NCI-H2196 treated with DMSO at 0.1 percent for 48 hours (cell line): Measurements from ENCODE around the gene ZC3H18.
"Not testable (repeated sequence)": the region's sequence is repeated elsewhere in the genome, so short reads cannot be mapped to it uniquely, and the experiment has no call there.

Experiments
- DNase-seq: peaks from one replicate; lab custom pipeline; 2025; ENCODE audit not compliant: unreplicated experiment; lab: John Stamatoyannopoulos, UW

Gene ZC3H18

DNA sequence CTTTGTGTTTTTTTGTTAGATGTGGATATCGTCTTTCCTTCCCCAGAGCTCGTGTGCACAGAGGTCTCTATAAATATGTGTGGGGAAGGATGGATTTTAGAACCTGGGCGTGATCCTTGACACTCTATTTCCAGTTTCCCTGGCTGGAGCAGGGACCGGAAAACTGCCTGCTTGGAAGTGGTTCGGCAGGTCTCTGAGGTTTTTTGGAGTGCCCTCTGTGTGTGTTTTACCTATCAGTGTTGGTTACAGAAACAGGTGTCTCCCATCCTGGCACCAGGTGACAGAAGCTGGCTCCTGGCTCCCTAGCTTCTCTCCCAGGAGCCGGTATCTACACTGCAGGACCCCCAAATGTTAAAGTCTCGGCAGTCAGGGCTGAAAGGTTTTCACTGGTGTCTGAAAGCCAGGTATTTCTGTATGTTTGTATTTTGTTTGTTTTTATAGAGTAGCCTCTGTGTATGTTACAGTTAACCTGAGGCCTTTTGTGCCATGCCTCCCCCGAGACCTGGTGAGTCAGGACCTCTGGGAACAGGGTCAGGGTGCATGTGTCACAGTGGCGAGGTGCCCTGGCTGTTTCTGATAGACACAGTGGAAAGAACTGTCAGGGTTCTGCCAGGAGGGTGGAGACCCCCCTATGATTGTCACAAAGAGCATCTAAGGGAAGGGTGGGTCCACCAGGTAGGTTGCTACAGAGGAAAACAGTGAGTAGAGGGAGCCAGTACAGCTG, 31.3 kb downstream of the ZC3H18 start:
- DNase-seq = no peak

DNA sequence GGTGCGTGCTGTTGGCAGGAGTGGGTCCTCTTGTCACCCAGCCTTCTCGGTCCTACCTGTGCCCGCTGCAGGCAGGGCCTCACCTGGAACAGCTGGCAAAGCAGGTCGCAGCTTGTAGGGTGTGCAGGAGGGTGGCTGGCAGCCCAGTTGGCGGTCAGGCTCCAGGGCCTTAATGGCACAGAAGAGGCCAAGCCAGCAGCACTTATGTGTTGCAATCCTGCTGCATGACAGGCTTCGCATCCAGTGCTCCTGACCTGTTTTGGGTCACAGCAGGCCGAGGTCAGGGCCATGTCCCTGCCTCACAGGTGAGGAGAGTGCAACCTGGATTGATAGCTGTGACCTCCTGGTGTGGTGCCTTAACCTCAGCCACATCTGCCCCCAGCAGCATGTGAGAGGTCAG, 31.9 kb downstream of the ZC3H18 start:
- DNase-seq = no peak

DNA sequence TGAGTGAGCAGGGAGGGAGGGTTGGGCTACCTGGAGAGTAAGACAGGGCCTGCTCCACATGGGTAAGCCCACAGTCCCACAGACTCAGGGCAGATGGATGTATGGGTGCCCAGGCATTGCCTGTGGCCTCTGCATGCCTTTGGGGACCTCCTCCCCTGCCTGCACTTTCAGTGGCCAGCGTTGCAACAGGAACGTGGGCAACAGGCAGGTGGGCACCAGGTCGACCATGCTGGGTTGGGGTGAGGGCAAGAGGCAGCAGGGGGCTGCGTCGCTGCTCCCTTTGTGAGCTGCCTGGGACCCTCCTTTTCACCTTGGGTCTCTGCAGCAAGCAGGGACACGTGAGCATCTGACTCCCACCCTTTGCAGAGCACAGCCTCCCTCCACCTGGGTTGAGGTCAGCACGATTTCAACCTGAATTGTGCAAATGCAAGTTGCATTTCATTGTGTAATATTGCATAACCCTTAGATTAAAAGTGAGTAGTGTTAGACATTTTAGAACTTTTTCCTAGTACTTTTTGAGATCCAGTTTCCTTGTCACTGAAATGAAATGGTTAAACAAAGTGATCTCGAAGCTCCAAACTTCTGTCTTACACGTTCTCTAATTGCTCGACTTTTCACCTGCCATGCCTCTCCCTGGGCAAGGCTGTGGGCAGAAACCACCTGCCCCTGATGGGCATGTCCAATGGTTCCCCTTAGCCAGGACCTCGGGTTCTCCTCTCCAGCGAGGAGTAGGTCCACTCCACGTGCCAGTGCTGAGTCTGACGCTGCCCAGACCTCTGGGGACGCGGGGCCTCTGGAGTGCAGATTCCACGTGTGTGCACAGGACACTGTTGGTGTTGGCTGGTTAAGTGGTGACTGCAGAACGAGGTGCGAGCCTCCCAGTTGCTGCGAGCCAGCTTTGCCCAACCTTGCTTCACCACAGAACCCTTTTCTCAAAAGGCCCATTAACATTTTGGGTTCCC, 35.3 kb downstream of the ZC3H18 start:
- DNase-seq = no peak

DNA sequence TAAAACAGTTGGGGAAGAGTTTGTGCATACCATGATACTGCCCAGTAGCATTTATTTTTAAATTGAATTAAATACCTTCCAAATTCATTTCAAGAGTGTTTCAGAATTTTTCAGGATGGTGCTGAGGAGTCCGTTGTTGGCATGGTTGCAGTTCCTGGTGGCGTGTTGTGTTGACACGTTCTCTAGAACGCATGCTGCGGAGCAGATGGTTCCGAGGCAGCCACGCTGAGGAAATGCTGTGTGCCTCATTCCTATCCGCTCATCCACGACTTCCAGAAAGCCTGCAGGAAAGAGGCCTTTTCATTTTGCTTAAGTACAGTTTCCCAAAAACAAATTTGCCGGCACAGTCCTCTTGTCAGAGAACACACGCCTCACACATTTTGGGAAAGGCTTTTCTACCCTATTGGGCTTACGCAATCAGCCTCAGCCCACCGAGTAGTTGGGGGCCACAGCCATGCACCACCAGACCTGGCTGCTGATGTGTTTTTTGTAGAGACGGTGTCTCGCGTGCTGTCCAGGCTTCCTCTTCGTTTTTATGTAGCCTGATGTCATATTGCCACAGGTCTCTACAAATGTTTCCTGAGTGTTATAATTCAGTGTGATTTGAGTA, 36.0 kb downstream of the ZC3H18 start:
- no peak for DNase-seq

DNA sequence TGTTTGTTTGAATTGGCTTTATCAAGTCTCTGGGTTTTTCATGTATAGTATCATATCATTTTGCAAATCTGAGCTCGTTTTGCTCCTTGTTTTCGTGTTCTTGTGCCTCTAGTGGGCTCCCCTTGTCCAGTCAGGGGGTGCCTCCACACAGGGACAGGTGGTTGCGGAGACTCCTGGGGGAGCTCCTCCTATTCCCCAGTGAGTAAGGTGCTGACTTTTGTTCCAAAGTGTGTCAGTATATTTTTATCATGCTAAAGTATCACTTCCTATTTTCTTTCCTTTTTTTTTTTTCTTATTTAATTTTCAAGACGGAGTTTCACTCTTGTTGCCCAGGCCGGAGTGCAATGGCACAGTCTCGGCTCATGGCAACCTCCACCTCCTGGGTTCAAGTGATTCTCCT, 37.9 kb downstream of the ZC3H18 start:
- DNase-seq = no peak

DNA sequence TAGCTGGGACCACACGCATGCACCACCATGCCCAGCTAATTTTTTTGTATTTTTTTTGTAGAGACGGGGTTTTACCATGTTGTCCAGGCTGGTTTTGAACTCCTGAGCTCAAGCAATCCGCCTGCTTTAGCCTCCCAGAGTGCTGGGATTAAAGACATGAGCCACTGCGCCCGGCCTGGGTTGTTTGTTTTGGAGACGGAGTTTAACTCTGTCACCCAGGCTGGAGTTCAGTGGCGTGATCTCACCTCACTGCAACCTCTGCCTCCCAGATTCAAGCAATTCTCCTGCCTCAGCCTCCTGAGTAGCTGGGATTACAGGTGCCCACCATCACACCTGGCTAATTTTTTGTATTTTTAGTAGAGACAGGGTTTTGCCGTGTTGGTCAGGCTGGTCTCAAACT, 39.2 kb downstream of the ZC3H18 start:
- not testable (repeated sequence) for DNase-seq

DNA sequence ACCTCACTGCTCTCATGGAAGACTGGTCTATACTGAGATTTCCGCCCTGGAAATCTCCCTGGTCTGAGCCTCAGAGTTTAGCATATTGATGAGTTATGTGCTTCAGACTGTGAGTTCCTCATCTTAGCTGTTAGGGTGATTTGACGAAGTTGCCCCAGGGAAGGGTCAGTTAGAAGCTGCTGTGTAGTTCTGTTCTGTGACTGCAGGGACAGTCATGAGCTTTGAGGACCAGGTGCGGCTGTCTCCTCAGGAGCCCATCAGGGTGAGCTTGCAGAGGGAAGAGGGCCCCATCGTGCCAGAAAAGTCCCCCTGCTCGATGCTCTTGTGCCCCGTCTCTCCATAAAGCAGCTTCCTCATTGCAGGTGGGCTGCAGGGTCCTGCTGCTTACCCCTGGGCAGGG, 39.9 kb downstream of the ZC3H18 start:
- DNase-seq = no peak

DNA sequence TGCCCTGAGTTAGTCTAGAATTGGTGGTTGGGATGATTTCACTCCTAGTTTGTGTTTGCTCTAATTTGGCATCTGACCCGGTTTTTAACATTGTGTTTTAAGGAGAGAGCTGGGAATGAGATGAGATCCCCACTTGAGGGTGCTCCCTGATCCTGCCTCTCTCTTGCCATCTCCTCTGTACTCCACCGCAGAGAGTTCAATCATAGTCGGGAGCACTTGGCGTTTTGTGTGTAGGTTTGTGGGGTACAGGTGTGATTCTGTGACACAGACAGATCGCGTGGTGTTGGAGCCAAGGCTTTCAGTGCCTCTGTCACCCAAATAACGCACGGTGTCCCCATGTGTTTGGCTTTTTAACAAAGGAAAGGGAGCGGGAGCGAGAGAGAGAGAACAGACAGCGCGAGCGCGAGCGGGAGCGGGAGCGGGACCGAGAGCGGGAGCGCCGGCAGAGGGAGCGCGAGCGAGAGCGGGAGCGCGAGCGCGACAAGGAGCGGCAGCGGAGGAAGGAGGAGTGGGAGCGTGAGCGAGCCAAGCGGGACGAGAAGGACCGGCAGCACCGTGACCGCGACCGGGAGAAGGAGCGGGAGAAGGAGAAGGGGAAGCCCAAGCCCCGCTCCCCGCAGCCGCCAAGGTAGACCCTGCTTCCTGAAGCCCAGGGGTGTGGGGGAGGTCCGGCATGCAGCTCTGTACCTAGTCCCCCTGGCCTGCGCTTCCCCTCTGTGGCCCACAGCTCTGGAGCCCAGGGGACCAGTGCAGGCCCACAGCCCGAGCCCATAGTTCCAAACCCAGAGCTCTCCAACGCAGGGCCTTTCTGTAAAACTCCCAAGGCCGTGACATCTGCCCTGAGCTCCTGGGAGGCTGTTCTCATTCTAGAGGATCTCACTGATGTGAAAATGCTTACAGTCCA, 41.0 kb downstream of the ZC3H18 start:
- DNase-seq = no peak

DNA sequence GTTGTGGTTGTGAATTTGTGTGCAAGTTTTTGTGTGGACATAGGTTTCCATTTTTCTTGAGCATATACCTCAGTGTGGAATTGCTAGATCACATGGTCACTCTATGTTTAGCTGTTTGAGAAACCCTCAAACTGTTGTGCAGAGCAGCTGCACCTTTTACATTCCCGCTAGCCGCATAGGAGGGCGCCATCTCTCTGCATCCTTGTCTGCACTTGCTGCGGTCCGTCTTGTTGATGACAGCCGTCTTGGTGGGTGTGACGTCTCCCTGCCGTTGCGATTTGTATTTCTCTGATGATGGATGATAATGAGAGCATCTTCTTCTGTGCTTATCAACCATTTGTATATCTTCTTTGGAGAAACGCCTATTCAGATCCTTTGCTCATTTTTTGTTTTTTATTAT, 43.1 kb downstream of the ZC3H18 start:
- no peak for DNase-seq

DNA sequence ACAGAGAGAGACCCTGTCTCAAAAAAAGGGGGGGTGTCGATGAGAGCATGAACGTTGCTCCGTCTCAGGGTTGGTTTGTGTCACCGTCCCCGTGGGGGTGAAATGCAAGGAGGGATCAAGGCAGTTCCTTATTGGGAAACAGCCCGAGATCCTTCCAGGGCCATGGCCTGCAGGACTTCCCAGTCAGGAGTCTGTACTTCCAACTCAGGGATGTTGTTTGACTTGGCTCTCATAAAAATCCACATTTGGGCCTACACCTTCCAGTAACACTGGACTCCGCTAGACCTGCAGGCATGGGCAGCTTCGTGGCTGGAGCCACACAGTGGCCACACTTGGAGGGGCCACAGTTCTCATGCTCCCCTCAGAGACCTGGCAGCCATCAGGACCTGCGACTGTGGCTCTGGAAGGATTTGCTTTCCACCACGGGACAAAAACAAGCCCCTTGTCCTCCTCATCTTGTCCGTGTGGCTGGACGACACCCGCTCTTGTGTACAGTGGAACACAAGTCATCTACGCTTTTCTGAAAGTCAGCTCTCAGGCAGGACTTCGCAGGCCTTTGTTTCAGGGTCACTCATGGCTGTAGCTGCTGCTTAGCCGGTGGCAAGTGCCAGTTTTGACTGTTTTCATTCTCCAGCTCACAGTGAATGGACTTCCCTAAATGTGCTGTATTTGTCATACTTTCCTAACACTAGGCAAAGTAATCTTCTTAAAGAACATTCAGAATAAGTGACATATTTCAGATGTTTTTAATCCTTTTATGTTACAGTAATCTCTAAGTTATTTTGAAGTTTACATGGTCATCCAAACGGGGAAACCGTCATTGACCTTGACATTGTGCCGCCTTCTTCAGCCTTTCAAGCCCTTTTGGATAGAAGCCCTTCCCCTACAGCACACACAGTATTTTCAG, 44.0 kb downstream of the ZC3H18 start:
- no peak for DNase-seq

DNA sequence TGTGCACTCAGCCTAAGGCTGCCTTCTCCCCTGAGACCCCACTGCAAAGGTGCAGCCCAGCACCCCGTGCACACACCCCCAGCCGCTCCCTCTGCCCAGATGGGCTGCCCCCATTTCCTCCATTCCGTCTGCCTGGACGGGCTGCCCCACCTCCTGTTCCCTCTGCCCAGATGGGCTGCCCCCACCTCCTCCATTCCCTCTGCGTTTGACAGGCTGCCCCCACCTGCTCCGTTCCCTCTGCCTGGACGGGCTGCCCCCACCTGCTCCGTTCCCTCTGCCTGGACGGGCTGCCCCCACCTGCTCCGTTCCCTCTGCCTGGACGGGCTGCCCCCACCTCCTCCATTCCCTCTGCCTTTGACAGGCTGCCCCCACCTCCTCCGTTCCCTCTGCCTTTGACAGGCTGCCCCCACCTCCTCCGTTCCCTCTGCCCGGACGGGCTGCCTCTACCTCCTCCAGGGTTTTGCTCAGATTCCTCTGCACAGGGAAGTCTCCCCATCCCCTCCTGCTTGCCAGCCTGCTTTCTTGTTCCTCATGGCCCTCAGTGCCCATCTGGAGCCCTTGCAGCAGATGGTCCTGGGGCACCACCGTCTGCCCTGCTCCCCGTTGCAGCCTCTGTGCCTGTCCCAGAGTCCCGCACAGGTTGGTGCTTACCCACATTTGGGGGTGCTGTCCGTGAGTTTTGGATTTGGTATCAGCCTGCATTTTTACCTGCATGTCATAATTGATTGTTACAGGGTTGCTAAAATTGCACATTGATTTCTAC, 44.8 kb downstream of the ZC3H18 start:
- DNase-seq = no peak

DNA sequence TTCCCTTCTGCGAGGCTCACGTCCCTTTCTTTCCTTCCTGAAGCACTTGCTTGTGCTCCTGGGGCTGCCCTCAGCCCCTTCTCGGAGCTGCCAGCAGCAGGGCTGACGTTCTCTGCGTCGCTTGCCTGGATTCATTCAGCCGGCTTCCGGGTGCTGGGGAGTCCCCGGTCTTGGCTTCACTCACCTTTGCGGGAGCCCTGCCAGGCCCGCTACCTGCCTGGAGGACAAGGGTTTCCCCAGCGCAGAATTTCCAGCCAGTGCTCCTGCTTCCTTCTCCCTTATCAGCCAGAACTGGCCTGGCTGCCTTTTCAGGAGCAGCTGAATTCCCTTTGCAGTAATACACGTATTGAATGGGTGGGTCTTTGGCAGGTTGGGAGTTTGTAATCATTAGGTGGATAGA, 46.1 kb downstream of the ZC3H18 start:
- DNase-seq = peak; percentile 21

DNA sequence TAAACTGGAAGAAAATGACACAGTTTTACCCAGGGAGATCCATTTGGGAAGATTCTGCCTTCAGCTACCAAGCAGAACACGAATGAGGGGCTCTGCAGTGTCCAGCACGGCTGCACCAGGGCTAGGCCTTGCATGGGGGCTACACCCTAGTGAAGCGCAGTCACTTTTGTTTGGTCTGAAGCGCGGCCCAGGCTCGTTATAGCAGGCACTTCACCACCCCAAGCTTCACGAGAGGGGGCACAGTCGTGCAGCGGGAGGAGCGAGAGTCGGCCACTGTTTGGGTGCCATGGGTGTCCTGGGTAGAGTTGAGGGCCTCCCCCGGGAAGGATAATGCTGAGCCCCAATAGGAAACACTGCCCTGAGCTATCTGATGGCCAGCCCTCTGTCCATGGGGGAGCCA, 46.5 kb downstream of the ZC3H18 start:
- no peak for DNase-seq

DNA sequence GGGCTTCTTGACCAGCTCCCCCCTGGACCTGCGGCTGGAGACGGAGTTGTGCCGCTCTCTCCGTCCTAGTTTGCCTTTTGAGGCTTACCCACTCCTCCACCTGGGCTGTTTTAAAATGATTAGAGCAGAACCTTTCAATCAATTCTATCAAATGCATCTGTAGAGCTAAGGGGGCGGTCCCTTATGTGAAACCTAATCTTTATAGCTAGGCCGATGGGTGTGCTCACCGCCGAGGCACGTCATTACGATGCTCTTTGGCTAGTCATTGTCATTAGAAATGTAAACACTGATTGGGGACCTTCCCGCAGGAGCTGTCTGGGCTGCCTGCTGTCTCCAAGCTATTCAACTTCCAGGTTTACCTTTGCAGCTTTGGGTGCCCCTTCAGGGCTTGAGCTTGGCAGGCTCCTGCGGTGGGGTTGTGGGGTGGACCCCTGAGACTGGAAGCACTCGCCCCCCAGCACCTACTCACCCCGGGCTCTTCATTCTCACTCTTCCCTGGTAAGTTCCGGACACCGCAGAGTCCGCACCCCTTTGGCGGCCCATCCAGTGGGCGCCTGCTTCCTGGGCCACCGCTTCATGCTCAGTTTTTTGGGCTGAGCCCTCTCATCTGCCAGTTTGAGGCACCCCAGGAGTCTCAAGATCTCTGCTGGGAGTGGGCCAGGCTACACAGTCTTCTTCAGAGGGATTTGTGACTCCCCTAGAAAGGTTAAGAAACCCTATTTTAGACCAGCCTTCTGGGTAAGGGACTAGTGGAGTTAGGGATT, 47.2 kb downstream of the ZC3H18 start:
- DNase-seq = no peak

DNA sequence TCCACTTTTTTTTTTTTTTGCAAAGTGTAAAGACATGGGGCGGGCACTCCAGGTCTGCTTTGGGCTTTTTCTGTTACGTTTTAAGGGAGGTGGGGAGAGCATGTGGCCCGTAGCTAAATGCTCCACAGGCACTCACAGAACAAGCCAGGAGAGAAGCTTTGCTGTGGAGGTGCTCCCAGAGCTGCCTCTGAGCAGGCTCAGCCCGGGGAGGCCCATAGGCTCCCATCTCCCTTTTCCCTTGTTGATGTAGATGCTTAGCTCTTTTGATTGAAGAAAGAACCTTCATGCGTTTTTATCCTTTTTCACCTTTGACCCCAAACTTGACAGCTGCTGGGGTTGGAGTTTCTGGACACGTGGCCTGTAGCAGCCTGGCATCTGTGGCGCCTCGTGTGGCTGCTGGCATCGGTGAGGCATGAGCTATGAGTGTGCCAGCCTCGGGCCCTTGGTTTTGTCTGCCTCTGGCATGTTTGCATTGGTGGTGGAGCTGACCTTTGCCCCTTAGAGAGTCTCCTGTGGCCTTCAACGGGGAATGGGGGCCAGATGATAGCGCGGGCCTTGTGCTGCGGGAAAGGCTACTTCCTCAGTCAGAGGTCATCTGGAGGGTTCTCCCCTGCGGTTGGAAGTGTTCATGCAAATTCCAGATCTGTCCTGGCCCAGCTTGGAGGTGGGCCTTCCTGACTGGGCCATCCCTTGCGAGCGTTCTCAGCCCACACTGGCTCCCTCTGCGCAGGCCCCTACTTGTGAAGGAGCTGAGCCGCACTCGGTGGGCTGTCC, 48.2 kb downstream of the ZC3H18 start:
- no peak for DNase-seq

DNA sequence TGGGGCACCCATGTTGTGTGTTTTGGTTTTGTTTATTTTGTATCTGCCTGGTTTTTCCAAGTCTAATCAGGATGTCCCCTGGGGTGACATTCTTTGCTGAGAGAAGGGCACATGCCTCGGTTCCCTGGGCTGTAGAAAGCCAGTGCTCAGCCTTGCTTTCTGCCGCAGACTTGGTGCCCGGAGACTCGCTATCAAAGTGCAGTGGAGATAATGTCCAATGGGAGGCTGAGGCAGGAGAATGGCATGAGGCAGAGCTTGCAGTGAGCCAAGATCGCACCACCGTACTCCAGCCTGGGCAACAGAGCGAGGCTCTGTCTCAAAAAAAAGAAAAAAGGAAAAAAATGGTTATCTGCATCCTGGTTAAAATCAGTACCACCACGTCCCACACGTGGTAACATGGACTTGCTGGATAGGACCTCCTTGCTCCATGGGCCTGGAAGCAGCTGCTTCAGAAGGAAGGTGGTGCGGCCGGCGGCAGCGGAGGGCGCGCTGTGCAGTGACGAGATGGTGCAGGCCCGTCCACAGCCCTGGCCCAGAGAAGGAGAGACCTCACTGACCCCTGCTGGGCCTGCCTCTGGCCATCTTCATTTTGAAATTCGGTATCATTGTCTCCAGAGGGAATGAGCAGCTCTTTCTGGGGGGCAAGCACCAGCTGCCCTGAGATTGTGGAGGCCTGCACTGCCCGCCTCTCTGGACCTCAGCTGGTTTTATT, 48.9 kb downstream of the ZC3H18 start:
- DNase-seq = no peak
